Putamen (tissue), 1 donor: ENCODE results near the gene GAS2L1.

ENCODE experiments used
- DNase-seq: peaks from one replicate; pipeline ENCODE4 v3.0.0-alpha.2; 2016; ENCODE audit warnings: low spot score

GAS2L1 gene

DNA sequence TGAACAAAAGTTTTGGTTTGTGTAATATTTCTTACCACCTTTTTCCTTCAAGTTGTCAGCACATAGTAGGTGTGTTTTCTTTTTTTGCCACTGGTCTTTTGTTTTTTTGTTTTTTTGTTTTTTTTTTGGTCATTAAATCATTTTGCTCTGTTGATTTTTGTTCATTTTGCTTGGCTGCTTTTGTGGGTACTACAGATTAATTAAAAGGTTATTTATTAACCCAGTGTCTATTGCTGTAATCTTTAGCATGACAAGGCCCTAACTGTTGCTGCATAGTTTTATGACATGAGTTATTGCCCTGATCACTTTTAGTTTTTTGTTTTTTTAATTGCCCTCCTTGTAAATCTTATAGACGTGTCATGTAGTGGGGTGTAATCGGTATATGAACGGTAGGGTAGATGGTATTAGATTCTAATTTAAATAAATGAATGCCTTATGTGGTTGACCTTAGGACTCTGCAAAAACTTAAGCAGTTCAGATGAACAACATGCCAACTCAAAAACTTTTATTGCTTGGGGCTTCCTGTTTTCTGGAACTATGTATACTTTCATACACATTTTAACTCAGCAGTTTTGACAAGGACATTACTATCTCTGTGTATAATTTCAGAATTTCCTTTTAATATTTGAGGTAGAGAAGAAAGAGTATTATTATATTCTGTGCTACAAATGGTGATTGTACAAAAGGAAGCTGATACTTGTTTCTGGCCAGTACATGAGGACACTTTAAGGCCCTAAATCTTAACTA, 30.5 kb upstream of the GAS2L1 start:
- DNase-seq, result no peak

DNA sequence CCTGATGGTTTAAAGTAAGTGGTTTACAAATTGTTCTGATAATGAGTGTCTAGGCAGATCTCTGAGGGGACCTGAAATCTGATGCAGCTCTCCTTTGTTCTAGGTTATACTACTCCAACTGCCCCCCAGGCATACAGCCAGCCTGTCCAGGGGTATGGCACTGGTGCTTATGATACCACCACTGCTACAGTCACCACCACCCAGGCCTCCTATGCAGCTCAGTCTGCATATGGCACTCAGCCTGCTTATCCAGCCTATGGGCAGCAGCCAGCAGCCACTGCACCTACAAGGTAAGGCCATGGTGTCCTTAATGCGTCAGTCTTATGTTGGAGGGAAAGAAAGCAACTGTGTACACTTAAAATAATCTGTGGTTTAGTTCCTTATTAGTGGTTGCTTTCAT, 28.5 kb upstream of the GAS2L1 start:
- DNase-seq, result no peak

DNA sequence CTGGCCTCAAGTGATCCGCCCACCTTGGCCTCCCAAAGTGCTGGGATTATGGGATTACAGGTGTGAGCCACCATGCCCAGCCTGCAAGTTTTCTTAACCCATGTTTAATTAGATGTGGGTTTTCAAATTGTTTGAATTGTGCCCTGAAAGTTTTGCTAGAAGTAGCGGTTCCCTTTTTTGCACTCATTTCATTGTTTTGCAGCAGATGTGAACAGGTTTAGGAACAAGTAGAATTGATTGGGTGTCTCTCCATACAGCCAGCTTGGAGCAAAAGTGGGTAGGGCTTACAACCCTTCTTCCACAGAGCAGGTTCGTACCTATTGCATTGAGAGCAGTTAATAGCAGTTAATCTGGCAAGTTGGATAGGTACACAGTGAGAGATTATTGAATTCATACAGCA, 22.3 kb upstream of the GAS2L1 start:
- no peak for DNase-seq

DNA sequence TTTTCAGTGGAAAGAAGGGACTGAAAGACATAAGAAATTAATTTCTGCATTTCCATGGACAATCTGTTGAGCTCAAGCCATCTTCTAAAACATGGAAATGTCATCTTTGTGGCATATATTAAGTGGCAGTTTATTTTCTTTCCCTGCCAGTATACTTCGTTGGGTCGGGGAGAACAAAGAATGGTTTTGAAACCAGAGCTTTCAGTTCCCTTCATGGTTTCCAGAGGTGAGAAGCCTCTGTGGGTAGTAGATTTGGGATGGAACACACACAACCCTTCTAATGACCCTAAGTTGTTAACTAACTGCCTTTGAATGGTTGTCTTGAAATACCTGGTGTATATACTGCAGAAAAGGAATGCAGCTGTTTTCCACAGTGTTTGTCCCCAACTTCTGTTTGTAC, 17.6 kb upstream of the GAS2L1 start:
- no peak for DNase-seq

DNA sequence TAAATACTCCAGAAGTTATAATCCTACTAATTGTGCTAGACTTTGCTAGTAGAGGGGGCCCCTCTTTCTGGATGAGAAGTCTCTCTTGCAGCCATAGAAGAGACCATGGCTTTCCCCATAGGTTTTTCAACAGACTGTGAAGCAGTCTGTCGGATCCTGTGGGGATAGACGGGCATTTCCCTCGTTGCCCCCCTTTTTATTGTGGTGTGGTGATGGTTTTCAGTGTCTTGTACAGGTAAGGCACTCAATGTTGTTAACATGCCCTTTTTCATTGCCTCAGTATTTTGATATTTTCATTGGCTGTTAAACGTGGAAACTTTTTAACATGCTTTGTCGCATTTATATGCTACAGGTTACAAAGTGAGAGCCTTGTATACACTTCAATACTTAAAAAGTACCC, 16.4 kb upstream of the GAS2L1 start:
- DNase-seq, result no peak

DNA sequence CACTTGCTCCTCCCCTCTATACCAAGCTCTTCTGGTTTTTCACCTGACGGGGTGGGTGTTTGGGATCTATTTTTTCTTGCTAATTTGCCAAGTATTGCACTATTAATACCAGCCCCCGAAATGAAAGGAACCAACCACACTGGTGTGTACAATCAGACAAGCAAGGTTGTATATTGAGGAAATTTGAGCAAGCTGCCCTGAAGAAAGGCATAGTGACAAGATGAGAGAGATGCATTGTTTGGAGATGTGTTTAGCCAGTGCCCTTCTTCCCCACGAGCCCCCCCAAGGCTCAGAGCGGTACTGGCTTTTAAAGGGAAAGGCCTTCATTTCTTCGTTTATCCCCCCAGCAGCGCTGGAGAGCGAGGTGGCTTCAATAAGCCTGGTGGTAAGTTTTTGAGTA, 15.2 kb upstream of the GAS2L1 start:
- no peak for DNase-seq

DNA sequence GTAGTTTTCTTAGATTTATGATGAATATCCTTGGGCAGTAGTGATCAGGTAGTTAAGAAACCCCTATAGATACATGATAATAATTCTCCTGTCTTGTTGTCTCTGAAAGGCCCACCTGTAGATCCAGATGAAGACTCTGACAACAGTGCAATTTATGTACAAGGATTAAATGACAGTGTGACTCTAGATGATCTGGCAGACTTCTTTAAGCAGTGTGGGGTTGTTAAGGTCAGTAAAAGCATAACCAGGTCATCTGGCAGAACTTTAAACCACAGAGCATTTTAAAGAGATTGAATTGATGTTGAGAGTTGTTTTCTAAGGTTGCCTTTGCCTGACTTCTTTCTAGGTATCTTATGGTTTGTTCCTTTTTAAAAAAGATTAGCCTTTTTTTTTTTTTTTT, 14.1 kb upstream of the GAS2L1 start:
- DNase-seq, result no peak

DNA sequence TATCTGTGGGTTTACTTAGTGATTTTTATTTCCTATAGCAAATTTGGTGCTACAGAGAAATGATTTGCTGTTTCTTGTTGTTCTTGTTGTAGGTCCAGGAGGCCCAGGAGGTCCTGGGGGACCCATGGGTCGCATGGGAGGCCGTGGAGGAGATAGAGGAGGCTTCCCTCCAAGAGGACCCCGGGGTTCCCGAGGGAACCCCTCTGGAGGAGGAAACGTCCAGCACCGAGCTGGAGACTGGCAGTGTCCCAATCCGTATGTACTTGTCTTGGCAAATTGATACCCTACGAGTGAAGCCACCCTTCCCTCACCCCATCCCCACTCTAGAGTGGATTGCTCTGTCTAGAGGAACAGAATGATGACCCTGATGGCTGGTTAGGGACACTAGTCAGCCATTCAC, 7.8 kb upstream of the GAS2L1 start:
- DNase-seq, result no peak

DNA sequence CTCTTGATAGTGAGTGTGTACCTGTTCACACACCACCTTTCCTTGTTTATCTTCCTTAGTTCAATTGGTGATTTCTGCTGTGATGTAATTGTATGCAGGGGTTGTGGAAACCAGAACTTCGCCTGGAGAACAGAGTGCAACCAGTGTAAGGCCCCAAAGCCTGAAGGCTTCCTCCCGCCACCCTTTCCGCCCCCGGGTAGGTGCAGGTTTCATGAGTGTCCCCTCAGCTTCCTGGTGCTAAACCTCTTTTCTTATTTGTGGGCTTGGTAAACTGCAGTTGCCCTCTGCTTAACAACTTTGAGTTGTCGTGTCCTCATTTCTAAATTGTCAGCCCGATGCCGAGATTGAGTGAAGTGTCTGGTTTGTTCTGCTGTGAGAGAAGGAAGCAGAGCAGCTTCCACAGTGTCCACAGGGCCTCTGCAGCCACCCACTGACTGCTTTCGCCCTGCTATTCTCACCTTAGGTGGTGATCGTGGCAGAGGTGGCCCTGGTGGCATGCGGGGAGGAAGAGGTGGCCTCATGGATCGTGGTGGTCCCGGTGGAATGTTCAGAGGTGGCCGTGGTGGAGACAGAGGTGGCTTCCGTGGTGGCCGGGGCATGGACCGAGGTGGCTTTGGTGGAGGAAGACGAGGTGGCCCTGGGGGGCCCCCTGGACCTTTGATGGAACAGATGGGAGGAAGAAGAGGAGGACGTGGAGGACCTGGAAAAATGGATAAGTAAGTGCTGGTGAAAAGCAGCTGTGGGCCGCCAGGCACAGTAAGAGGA, 7.1 kb upstream of the GAS2L1 start:
- DNase-seq, result no peak

DNA sequence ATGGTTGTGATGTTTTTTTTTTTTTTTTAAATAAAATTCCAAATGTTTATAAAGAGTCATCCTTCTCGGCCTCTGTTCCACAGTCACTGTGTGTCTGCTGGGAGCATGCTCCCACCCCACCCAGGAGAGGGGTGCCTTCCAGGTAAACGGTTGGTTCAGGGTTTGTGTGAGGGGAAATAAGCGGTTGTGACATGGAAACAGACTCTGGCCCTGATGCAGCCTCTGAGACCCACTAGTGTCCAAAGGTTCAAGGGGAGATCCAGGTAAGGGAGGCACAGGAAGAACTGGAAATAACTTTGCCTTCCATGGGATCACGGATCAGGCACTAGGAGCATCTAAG, 6.0 kb upstream of the GAS2L1 start:
- no peak for DNase-seq

DNA sequence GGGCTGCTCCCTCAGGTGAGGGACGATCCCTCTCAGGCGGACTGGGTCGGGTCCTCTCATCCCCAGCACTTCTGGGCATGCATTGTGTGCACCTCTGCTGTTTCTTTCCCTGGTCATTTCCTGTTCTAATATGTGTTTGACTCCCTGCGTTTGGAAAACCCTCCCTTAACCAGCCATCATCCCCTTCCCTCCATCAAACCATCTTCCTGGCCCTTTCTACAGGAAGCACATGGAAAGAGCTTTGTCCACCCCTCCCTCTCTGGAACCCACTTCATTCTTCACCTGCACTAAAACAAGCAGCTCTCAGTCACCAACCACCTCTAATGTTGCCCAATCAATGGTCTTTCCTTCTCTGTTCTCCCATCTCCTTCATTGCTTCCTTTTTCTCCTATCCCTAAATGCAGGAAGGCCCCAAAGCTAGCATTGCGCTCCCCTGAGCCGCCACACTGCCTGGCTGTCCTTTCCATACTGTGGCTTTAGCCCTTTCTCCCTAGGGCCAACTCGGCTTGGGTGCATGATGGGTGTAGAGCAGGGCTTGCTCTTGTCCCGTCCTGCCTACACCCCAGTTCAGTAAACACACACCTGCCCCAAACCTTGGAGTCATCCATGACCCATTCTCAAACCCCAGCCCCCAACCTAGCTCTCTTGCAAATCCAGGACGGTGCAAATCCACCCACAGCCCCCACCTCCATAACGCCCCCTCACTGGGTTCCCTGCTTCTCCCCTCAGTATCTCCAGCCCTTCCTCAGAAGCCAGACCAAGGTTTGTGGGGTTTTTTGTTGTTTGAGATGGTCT, 5.4 kb upstream of the GAS2L1 start:
- DNase-seq, result no peak

DNA sequence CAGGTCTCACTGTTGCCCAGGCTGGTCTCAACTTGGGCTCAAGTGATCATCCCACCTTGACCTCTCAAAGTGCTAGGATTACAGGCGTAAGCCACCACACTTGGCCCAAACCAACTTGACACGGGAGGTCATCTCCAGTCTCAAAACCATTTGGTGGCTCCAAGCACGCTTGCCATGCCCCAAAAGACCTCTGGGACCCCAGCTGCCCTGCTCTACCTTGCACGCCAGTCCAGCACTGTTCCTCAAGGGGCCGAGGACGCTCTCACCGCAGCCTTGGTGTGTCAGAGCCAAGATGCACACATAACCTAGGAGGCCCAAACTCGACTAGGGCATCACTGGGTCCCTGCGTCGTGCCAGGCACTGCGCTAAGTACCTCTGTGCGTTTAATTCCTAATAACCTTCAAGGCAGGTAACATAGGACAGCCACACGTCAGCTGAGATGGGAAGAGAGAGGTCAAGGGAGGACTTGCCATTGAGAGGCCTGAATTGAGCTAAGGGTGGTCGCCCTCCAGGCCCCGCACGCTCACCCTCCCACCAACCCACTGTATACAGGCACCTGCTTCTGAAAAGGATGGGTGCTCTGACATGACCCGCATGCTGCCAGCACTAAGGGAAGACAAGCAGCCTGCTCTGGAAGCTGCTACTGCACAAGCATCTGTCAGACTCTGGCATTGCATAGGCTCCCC, 4.6 kb upstream of the GAS2L1 start:
- DNase-seq, result no peak

DNA sequence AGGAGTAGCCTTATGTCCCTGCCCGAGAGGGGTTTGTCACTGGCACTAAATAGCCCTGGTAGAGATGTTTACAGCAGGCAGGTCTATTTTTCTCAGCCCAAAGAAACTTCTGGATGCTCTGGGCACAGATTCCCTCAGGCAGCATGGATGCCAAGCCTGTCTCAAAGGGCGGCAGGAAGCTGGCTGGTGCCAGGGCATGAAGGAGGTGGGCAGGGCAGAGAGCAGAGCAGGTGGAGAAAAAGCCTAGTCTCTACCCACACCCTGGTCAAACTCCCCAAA, 4.1 kb upstream of the GAS2L1 start:
- DNase-seq, result no peak

DNA sequence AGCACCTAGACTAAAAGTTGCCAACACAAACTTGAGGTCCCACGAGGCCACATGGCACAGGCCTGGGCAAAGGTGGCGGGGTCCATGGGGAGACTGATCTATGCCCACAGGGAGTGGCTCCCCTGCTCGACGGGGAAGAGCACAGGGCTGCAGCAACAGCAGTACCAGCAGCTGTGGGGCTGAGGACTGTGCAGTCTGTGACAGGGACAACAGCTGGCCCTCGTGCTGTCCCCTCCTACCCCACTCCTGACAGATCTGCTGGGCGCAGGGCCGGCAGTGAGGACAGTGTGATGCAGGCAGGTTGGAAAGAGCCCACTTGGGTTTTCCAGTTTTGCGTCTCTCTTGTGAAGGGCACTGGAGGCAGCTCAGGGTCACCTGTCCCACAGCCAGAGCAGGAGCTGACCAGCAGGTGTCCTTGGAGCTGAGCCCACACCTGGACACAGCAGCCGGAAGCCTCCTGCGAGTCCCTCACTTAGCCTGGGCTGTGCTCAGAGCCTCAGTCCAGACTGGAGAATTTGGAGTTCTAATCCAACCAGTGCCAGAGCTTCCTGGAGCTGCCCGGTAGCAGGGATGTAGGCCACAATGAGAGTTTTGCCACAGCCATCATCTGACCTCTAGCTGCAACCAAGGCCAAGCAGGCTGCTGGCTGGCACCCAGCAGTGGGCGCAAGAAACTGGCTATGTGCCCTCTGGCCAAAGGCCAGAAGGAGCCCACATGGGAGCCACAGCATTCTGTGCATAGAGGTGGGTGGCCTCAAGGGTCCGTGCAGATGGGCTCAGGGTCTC, 3.6 kb upstream of the GAS2L1 start:
- no peak for DNase-seq

DNA sequence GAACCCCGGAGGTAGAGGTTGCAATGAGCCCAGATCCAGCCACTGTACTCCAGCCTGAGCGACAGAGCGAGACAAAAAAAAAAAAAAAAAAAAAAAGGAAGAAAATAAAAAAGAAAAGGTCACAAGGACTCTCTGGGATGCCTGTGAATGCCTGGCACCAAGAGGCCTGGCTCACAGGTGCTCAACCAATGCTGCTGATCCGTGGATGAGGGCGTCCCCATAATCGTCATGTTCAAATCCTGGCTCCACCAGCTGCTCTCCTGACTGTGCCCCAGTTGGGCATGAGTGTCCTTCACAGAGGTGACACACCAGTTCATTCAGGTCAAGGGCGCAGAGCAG, 645 bp upstream of the GAS2L1 start:
- DNase-seq, result no peak

DNA sequence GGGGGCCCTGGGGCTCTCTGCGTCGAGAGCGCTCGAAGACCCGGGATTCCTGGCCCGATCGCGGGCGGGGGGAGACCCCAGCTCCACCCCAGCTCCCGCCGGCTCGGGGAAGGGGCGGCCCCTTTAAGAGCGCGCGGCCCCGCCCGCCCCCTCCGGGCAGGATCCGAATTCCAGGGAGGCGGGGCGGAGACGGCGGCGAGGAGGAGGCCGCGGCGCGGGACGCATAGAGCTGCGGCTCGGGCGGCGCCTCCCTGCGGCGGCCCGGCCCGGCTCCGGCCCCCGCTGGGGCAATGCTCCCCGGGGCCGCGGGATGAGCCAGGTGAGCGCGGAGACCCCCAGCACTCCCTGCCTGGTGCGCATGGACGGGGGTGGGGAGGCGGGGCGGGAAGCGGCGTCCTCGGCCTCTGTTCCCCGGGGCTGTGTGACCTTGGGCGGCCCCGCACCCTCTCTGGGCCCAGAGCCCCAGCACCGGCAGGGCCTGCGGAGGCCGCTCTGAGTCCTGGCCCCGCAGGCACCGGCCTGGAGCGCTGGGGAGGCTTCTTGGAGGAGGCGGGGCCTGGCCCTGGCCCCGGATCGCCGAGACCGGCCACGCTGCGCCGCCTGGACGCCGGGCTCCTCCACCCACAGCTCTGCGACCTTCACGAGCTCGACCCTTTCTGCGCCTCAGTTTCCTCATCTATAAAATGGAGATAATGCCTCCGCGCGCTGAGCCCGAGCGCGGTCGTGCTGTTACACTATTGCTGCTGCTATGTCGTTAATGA, 565 bp downstream of the GAS2L1 start:
- DNase-seq, result peak; percentile 76

DNA sequence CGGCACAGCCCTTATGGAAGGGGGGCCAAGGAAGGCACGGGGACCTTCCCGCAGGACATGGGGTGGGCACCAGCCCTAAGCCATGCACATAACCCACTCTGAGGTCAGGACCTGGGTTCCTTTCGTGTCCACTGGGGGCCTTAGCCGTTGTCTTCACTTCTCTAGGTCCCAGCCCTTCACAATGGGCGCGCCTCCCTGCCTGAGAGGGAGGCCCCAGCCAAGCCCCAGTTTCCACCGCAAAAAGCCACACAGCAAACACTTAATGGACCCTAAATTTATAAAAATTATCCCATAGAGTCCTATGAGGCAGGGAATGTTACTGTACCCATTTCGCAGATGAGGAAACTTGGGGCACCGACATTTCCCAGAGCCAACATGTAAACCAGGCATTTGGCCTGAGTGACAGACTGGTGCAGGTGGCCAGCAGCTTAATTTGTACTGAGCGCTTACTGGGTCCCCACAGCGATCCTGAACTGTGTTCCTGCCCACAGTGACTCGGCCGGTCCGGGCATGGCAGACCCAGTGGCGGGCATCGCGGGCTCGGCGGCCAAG, 1.2 kb downstream of the GAS2L1 start:
- DNase-seq, result no peak

DNA sequence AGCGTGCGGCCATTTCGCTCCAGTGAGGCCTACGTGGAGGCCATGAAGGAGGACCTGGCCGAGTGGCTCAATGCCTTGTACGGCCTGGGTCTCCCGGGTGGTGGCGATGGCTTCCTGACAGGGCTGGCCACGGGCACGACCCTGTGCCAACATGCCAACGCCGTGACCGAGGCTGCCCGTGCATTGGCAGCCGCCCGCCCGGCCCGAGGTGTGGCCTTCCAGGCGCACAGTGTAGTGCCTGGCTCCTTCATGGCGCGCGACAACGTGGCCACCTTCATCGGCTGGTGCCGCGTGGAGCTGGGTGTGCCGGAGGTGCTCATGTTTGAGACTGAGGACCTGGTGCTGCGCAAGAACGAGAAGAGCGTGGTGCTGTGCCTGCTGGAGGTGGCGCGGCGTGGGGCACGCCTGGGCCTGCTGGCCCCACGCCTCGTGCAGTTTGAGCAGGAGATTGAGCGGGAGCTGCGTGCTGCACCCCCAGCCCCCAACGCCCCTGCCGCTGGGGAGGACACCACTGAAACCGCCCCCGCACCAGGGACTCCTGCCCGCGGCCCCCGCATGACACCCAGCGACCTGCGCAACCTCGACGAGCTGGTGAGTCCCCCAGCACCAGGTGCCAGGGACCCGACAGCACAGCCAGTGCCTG, 1.8 kb downstream of the GAS2L1 start:
- no peak for DNase-seq

DNA sequence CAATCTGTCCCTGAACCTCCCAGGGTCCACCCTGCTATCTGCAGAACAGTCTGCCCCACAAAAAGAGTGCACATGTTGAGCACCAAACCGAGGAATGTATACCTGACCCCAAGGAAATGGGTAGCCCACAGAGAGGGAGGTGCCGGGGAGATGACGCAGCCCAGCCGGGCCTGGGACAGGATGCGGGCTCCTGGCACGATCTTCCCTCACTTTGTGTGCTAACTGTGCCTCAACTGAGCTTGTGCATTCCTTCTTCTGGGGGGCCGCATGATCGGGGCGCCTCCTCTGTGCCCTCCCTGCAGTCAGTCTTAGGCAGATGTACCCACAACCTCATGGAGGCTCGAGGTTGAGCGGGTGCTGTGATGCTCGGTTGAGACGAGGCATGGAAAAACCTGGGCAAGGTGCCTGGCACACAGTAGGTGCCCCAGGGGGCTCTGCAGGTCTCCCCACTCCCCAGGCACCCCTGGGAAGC, 2.4 kb downstream of the GAS2L1 start:
- no peak for DNase-seq

DNA sequence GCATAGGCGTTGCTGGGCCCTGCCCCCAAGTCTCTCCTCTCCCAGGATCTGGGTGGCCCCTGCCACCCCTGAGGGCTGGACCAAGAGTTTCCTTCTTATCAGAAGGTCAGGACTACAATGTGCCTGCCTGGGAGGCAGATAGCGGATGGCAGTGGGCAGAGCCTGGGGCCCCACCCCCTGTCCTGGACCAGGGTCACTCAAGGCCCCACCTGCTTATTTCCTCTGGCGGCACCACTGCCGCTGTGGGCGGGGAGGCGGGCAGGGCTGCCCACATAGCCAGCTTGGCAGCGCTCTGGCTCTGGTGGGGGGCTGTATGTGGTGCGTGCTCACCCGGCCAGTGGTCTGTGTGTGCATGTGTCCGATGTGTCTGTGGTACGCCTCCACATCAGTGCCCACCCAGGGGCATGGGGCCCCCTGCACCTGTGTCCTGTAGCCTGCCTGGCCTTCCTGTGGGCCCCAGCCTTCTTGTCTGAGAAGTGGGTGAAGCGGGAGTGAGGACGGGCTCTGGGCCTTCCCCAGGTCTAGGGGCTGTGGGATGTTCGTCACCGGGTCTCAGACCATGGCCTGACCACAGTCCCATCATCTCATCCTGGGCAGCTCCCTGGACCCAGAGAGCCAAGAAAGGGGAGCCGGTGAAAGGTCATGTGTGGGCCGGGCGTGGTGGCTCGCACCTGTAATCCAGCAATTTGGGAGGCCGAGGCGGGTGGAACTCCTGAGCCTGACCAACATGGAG, 3.0 kb downstream of the GAS2L1 start:
- no peak for DNase-seq
